ENCODE measurements around the gene C19orf85. TPM values are rescaled to one million over a fixed set of nuclear protein-coding genes. Genes with fewer than 3 reads are reported as not detected.

The C19orf85 gene
- total and polyA plus RNA-seq, 10 of the 15 experiments (the other 5 are each of a cell fraction or from before 2014, with no cell fraction given) = not detected

- no peak overlapping the region for H3K4me2 ChIP-seq (ENCODE audit: control insufficient read depth, insufficient read depth)
- H3K27ac ChIP-seq (ENCODE audit: control insufficient read depth, insufficient read depth) = no peak overlapping the region
- intact Hi-C loops (cut with micrococcal nuclease; ENCODE audit: unreplicated experiment) = no loop called here
- POLR2A ChIA-PET = no interaction called here
- in situ Hi-C loops (cut with MboI) = no loop called here
- H3K79me2 ChIP-seq (ENCODE audit: control insufficient read depth, insufficient read depth, low read length) = peaks cover 6% of the 10 kb centered on the region
- CTCF ChIA-PET = interaction anchor here (0.6 kb wide), 1 partner anchor 198 kb away, joined by 4 read pairs; no protein-coding TSS in a partner anchor
- H3K4me3 ChIP-seq = no peak overlapping the region
- no peak overlapping the region for H2AFZ ChIP-seq (ENCODE audit: control insufficient read depth, low read depth, low read length)
- no TSS peak for BruUV-seq (replicated peaks)
- DNase-seq (ENCODE audit: low read depth, low spot score) = no peak
- no peaks in the 10 kb centered on the region for H3K4me1 ChIP-seq (ENCODE audit: control insufficient read depth, insufficient read depth, low read length)
- SMC1A ChIA-PET (ENCODE audit: uncharacterized antibody, unreplicated experiment) = no interaction called here
- no peaks in the 10 kb centered on the region for H3K9me3 ChIP-seq (replicated peaks; ENCODE audit: control insufficient read depth, insufficient read depth, low read length)
- no peaks in the 10 kb centered on the region; a peak in 2 of 4 replicates for H3K27me3 ChIP-seq (replicated peaks in 1 of 2; ENCODE audit: control insufficient read depth in 2 of 2, insufficient read depth in 2 of 2, low read length in 1 of 2)
- no peak for TF ChIP-seq ZZZ3 (IDR thresholded peaks at IDR 0.05; ENCODE audit: control insufficient read depth, insufficient read length, low read depth)
- TF ChIP-seq ZBTB4 (CRISPR knock-in tag; IDR thresholded peaks at IDR 0.05) = no peak
- no peak for TF ChIP-seq CUX1 (IDR thresholded peaks at IDR 0.05; ENCODE audit: insufficient replicate concordance, low read depth, low read length)
- TF ChIP-seq HCFC1 (IDR thresholded peaks at IDR 0.05; ENCODE audit: low read length) = no peak
- no peak for TF ChIP-seq ZBED1 (IDR thresholded peaks at IDR 0.05; ENCODE audit: borderline replicate concordance)
- TF ChIP-seq SIN3A (IDR thresholded peaks at IDR 0.05; ENCODE audit: low read depth, low read length) = no peak
- no peak for TF ChIP-seq WRNIP1 (IDR thresholded peaks at IDR 0.05; ENCODE audit: borderline replicate concordance, low read depth, low read length)
- TF ChIP-seq RELA (IDR thresholded peaks at IDR 0.05; ENCODE audit: borderline replicate concordance, partially characterized antibody) = no peak
- no peak for TF ChIP-seq IRF3 (IDR thresholded peaks at IDR 0.05)
- TF ChIP-seq RUNX3 (IDR thresholded peaks at IDR 0.05; ENCODE audit: low read length) = no peak
- no peak for TF ChIP-seq NFIC (IDR thresholded peaks at IDR 0.05; ENCODE audit: low read depth, low read length)
- no peak for TF ChIP-seq RFX5 (IDR thresholded peaks at IDR 0.05; ENCODE audit: low read depth, low read length)
- no peak for TF ChIP-seq RAD21 (IDR thresholded peaks at IDR 0.05; ENCODE audit: insufficient read depth, low read depth, low read length)
- TF ChIP-seq SIX5 (IDR thresholded peaks at IDR 0.05; ENCODE audit: low read depth, low read length, severe bottlenecking) = no peak
- 79% methylated on average over 11 of the region's 11 CpGs for WGBS (ENCODE audit: insufficient coverage, insufficient replicate concordance, low lambda C conversion rate, missing lambda C conversion rate)
- RAD21 ChIA-PET (ENCODE audit: unreplicated experiment) = no interaction called here
- peaks cover 3 to 4% of the 10 kb centered on the region in 2 experiments for H3K36me3 ChIP-seq (ENCODE audit: control insufficient read depth in 2 of 2, insufficient read depth in 2 of 2, low read length in 1 of 2)
- no peak overlapping the region for H3K9ac ChIP-seq (ENCODE audit: control insufficient read depth, insufficient read depth, low read length)
- no peak for FAIRE-seq
- no peak for ATAC-seq
- H4K20me1 ChIP-seq (ENCODE audit: control insufficient read depth, insufficient read depth) = peaks cover 4% of the 10 kb centered on the region; the same call in 1 of the 2 replicates
Measured at GRCh38 chr19:55455576-55456235, 8.8 kb downstream of the C19orf85 start.

Data from GM12878 (cell line).